ENCODE data around the gene NR6A1. TPM values are rescaled to one million over a fixed set of nuclear protein-coding genes. Genes with fewer than 3 reads are reported as not detected.

Gene NR6A1
- total and polyA plus RNA-seq, 2 of the 8 experiments (the other 6 are each of a cell fraction or from before 2014, with no cell fraction given) = 93.2 to 237 TPM

GRCh38 chr9:124673063-124673462 lies 98.0 kb downstream of the NR6A1 start:
- FAIRE-seq (no peak), DNase-seq (ENCODE audit: low read depth in 1 of 2, low spot score in 2 of 2) (no peak)
- no peak overlapping the region for H3K14ac ChIP-seq (ENCODE audit: insufficient read length)
- H3K23ac ChIP-seq (ENCODE audit: insufficient read length) = no peak overlapping the region
- no peaks in the 10 kb centered on the region for H3K4me1 ChIP-seq (replicated peaks in 1 of 4; ENCODE audit: control insufficient read depth in 3 of 4, insufficient read depth in 4 of 4, low read length in 3 of 4)
- no peaks in the 10 kb centered on the region for H3K23me2 ChIP-seq (ENCODE audit: low read depth, low read length)
- no peak overlapping the region for H3K56ac ChIP-seq (replicated peaks; ENCODE audit: insufficient read length, low read depth, low read length)
- H3K4ac ChIP-seq (replicated peaks; ENCODE audit: insufficient read length, low read depth, low read length) = no peak overlapping the region
- H4K91ac ChIP-seq (replicated peaks; ENCODE audit: insufficient read length, low read length) = no peak overlapping the region
- H2AFZ ChIP-seq (ENCODE audit: low read length) = no peak overlapping the region
- no peaks in the 10 kb centered on the region for H3K27me3 ChIP-seq (replicated peaks in 1 of 4; ENCODE audit: control insufficient read depth in 3 of 4, extremely low read depth in 1 of 4, insufficient read depth in 3 of 4, low read length in 3 of 4)
- no peak overlapping the region for H4K5ac ChIP-seq (ENCODE audit: insufficient read length, low read depth, low read length)
- no peak overlapping the region for H3K4me2 ChIP-seq (ENCODE audit: insufficient read depth in 1 of 2, low read depth in 2 of 2, low read length in 2 of 2)
- no peaks in the 10 kb centered on the region for H3K36me3 ChIP-seq (ENCODE audit: control insufficient read depth in 2 of 4, insufficient read depth in 4 of 4, low read length in 3 of 4)
- 86% methylated on average over 3 of the region's 3 CpGs; no CpG with 5 or more reads in 1 of the 2 experiments for WGBS, 2 experiments (ENCODE audit: extremely low coverage in 1 of 2, insufficient coverage in 1 of 2, insufficient read length in 1 of 2, insufficient replicate concordance in 2 of 2, low coverage in 1 of 2, low lambda C conversion rate in 2 of 2, missing lambda C conversion rate in 1 of 2)
- no peak overlapping the region for H2BK12ac ChIP-seq (ENCODE audit: low read depth, low read length)
- H2BK120ac ChIP-seq (replicated peaks; ENCODE audit: low read depth, low read length) = no peak overlapping the region
- no peak overlapping the region for H3K4me3 ChIP-seq (ENCODE audit: extremely low read depth in 1 of 4, insufficient read depth in 2 of 4, low read depth in 3 of 4, low read length in 4 of 4)
- peaks cover 2% of the 10 kb centered on the region; the same call in 1 of the 2 replicates for H3K79me1 ChIP-seq (ENCODE audit: low read depth, low read length)
- ChIA-PET POLR2A (ENCODE audit: partially characterized antibody) (interaction anchor here (0.6 to 1.0 kb wide), 2 partner anchors 69 to 76 kb away, joined by 3 read pairs; no protein-coding TSS in a partner anchor), CTCF (ENCODE audit: partially characterized antibody) (interaction anchor here (1.1 to 2.3 kb wide), 4 partner anchors 11 to 198 kb away, joined by 3 to 7 read pairs (median 5); no protein-coding TSS in a partner anchor)
- no peak overlapping the region for H2BK15ac ChIP-seq (ENCODE audit: low read length)
- no peak overlapping the region for H2AK5ac ChIP-seq (ENCODE audit: low read depth, low read length)
- peaks cover 2 to 4% of the 10 kb centered on the region in 2 experiments for H4K20me1 ChIP-seq (replicated peaks in 1 of 2; ENCODE audit: control insufficient read depth in 1 of 2, insufficient read depth in 2 of 2, low read length in 2 of 2)
- H3K9ac ChIP-seq (replicated peaks in 1 of 4; ENCODE audit: extremely low read depth in 1 of 4, low read depth in 3 of 4, low read length in 3 of 4) = no peak overlapping the region
- no peak overlapping the region for H2BK5ac ChIP-seq (ENCODE audit: low read depth, low read length)
- H4K8ac ChIP-seq (ENCODE audit: extremely low read depth, insufficient read depth, low read length) = no peak overlapping the region
- H3K79me2 ChIP-seq (ENCODE audit: control insufficient read depth in 1 of 2, insufficient read depth in 2 of 2, low read length in 2 of 2) = peaks cover 0 to 54% of the 10 kb centered on the region in 2 experiments; a peak in 2 of 4 replicates
- H3K27ac ChIP-seq (ENCODE audit: low read depth, low read length) = no peak overlapping the region
- no peaks in the 10 kb centered on the region for H3K9me3 ChIP-seq (ENCODE audit: insufficient read depth in 2 of 2, low read depth in 1 of 2, low read length in 1 of 2)
- no peak overlapping the region for H3K18ac ChIP-seq (ENCODE audit: extremely low read depth, low read length)
- no peak overlapping the region for H2BK20ac ChIP-seq (ENCODE audit: low read length)
- no peak for TF ChIP-seq SAP30 (IDR thresholded peaks at IDR 0.05; ENCODE audit: insufficient read depth, insufficient replicate concordance, low read length)
- TF ChIP-seq KDM5A (IDR thresholded peaks at IDR 0.05; ENCODE audit: low read length) = no peak
- no peak for TF ChIP-seq RBBP5 (IDR thresholded peaks at IDR 0.05; ENCODE audit: borderline replicate concordance, low read depth, low read length)
- TF ChIP-seq TAF7 (optimal IDR thresholded peaks at IDR 0.05; ENCODE audit: borderline replicate concordance, low read depth, low read length) = no peak
- TF ChIP-seq BCL11A (IDR thresholded peaks at IDR 0.05; ENCODE audit: low read depth in 2 of 2, low read length in 2 of 2) = no peak

All from H1 (cell line).